NB4 (cell line): Measurements from ENCODE around the gene CFAP251.

ENCODE experiments used
- DNase-seq: peaks from one replicate; pipeline ENCODE4 v3.0.0; 2010; ENCODE audit warnings: low read depth
- H3K4me3 ChIP-seq: one replicate; pipeline ENCODE4 v1.5.1; 2011; ENCODE audit warnings: mild to moderate bottlenecking, low read depth, low read length, moderate library complexity
- MYC ChIP-seq: IDR thresholded peaks from 2 replicates; pipeline ENCODE4 v1.6.1; 2011; ENCODE audit warnings: low read depth, low read length
- POLR2A ChIP-seq: IDR thresholded peaks from 2 replicates; pipeline ENCODE4 v1.6.1; 2011; ENCODE audit warnings: mild to moderate bottlenecking; ENCODE audit not compliant: insufficient read length; ENCODE audit errors: extremely low read depth
- TF ChIP-seq, protein P1 (sequence below): IDR thresholded peaks from one replicate; pipeline ENCODE4 v1.5.1; 2012; ENCODE audit warnings: low read depth, low read length
- TF ChIP-seq, protein P2 (sequence below): IDR thresholded peaks from 2 replicates; pipeline ENCODE4 v1.6.1; 2011; ENCODE audit warnings: low read depth, low read length

Gene CFAP251

DNA sequence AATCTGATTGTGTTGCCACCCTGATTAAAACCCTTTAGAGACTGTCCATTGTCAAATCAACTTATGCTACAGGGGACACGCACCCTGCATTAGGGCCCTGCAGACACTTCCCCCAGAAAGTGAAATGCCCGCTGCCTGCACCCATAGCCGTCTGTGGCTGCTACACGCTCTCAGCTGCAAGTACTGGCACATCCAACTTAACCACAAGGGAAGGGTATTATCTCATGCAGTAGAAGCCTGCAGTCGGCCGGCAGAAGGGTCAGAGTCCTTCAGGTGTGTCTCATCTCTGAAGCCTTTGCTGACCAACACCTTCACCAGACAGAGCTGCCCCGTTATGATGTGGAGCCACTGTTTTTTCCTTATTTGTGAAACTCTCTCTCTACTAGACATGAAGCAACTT is 20.8 kb downstream of the CFAP251 start:
- no peak overlapping the region for H3K4me3 ChIP-seq
- no peak for DNase-seq
- TF ChIP-seq, protein P1, sequence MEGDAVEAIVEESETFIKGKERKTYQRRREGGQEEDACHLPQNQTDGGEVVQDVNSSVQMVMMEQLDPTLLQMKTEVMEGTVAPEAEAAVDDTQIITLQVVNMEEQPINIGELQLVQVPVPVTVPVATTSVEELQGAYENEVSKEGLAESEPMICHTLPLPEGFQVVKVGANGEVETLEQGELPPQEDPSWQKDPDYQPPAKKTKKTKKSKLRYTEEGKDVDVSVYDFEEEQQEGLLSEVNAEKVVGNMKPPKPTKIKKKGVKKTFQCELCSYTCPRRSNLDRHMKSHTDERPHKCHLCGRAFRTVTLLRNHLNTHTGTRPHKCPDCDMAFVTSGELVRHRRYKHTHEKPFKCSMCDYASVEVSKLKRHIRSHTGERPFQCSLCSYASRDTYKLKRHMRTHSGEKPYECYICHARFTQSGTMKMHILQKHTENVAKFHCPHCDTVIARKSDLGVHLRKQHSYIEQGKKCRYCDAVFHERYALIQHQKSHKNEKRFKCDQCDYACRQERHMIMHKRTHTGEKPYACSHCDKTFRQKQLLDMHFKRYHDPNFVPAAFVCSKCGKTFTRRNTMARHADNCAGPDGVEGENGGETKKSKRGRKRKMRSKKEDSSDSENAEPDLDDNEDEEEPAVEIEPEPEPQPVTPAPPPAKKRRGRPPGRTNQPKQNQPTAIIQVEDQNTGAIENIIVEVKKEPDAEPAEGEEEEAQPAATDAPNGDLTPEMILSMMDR: no peak
- TF ChIP-seq MYC (no peak), POLR2A (no peak)
- TF ChIP-seq, protein P2, sequence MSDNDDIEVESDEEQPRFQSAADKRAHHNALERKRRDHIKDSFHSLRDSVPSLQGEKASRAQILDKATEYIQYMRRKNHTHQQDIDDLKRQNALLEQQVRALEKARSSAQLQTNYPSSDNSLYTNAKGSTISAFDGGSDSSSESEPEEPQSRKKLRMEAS: no peak

DNA sequence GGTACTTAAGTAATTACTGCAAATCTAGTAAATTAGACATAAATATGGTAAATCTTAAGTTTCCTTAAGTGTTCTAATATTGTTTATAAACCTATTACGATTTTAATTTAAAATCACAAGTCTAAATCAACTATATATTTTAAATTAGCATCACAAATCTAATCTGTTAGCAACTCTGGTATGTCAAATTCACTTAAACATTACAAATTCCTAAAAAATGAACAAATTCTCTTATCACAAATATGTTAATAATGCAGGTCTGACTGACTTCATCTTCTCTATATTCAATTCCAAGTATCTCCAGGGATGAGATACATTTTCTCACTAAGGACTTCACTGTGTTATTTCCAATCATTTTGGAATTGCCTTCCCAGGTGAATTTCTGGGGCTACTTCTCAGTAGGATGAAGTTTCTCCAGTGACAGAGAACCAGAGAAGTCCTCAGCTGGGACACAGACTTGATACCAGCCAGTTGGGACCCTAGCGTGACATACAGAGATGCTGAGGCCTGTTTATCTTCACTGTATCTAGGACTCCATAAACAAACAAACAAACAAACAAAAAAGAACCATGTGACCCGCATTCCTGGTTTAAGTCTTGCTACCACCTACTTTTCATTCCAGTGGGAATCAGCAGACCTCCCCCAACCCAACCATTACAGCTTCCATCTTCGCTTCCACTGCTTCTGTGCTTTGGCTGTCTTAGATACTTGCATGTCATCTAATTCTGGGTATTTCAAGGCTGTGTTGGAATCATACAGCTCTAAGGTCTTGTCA is 21.8 kb downstream of the CFAP251 start:
- H3K4me3 ChIP-seq: no peak overlapping the region
- no peak for DNase-seq
- TF ChIP-seq POLR2A (no peak), MYC (no peak)
- TF ChIP-seq, protein P1: no peak
- TF ChIP-seq, protein P2: no peak

DNA sequence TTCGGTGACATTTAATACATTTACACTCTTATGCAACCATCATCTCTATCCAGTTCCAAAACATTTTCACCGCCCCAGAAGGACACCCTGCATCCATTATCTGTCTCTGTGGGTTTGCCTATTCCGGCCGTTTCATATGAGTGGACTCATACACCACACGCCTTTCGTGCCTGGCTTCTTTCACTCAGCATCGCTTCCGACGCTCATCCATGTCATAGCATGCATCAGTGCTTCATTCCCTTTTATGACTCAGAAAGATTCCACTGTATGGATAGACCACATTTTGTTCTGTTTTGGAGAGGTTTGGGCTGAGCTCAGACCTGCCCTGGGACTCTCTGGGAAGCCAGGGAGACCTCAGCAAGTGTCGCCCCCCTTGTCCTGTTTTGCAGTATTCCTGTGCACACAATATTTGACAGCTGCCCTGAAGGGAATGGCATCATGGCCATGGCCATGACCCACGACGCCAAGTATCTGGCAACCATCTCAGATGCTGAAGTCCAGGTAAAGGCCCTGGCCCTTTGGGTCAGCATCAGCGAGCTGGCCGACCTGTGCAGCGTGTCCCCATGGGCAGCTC is 23.8 kb downstream of the CFAP251 start:
- TF ChIP-seq, protein P2: no peak
- TF ChIP-seq POLR2A (no peak), MYC (no peak)
- TF ChIP-seq, protein P1: no peak
- H3K4me3 ChIP-seq: no peak overlapping the region
- DNase-seq: no peak

DNA sequence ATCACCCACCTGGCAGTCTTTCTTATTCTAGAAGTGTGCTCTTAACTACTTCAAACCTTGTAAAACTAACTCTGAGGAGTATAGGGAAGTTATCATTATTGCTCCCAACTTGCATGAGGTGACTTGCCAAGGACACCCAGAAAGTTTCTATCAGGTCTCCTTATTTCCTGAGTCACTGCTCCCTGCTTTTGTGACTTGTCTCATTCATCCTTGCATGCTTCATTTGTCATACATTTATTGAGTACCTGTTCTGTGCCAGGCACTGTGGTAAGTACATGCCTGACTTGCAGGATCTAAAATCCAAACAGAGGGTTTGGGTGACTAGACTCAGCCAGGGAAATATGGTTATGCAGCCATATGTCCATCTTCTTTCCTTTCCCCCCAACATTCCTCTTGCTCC is 25.5 kb downstream of the CFAP251 start:
- no peak for DNase-seq
- no peak for TF ChIP-seq MYC
- TF ChIP-seq POLR2A: no peak
- TF ChIP-seq, protein P1: no peak
- TF ChIP-seq, protein P2: no peak
- no peak overlapping the region for H3K4me3 ChIP-seq

DNA sequence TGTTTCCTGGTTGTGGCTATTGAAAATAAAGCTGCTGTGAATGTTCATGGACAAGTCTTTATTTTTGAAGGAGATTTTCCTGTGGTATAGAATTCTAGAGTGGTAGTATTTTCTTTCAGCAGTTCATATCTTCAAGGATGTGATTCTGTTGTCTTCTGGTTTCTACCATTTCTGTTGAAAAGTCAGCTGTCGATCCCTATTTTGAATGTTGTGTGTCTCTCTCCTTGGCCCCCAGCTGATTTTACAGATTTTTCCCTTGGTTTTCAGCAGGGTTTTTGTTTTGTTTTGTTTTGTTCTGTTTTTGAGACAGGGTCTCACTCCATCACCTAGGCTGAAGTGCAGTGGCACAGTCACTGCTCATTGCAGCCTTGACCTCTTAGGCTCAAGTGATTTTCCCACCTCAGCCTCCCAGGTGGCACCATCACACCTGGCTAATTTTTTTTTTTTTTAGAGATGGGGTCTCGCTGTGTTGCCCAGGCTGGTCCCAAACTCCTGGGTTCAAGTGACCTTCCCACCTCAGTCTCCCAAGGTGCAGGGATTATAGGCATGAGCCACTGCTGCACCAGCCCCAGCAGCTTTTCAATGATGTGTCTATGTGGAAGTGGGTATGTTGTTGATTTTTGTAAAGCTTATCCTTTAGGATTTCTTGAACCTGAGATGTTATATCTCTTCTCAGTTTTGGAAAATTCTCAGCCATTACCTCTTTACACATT is 28.1 kb downstream of the CFAP251 start:
- H3K4me3 ChIP-seq: no peak overlapping the region
- TF ChIP-seq, protein P1: no peak
- no peak for TF ChIP-seq POLR2A
- no peak for TF ChIP-seq MYC
- TF ChIP-seq, protein P2: no peak
- DNase-seq: no peak
